Kidney epithelial cell (primary cell): ENCODE results near the gene SKAP1. TPM values are rescaled to one million over a fixed set of nuclear protein-coding genes. Genes with fewer than 3 reads are reported as not detected.

ENCODE experiments used
- DNase-seq: peaks from one replicate; pipeline ENCODE4 v3.0.0-alpha.2; 2010; ENCODE audit warnings: low read depth
- H3K27me3 ChIP-seq: 2 replicates; pipeline ENCODE4 v1.6.0; 2011; ENCODE audit warnings: low read length; ENCODE audit not compliant: control insufficient read depth, insufficient read depth
- H3K36me3 ChIP-seq: 2 replicates; pipeline ENCODE4 v1.5.1; 2011; ENCODE audit warnings: low read length; ENCODE audit not compliant: control insufficient read depth, insufficient read depth
- H3K4me3 ChIP-seq: 2 replicates; pipeline ENCODE4 v1.5.1; 2011; ENCODE audit warnings: low read depth, mild to moderate bottlenecking, control low read depth, low read length
- total RNA-seq: library from RNA; depleted of rRNA; stranded (reverse); fragments of >200 nt; gene quantifications from 2 replicates; pipeline ENCODE4 v1.2.3, GENCODE V29; 2015
- TF ChIP-seq, protein P1 (sequence below): IDR thresholded peaks from 2 replicates; pipeline ENCODE4 v1.5.1; 2011; ENCODE audit warnings: mild to moderate bottlenecking, moderate library complexity, low read length, control low read depth, inconsistent platforms; ENCODE audit not compliant: insufficient read depth, poor library complexity, severe bottlenecking

SKAP1 gene
- total RNA-seq, 1 donor from 2014 or later, result 5.6 TPM

DNA sequence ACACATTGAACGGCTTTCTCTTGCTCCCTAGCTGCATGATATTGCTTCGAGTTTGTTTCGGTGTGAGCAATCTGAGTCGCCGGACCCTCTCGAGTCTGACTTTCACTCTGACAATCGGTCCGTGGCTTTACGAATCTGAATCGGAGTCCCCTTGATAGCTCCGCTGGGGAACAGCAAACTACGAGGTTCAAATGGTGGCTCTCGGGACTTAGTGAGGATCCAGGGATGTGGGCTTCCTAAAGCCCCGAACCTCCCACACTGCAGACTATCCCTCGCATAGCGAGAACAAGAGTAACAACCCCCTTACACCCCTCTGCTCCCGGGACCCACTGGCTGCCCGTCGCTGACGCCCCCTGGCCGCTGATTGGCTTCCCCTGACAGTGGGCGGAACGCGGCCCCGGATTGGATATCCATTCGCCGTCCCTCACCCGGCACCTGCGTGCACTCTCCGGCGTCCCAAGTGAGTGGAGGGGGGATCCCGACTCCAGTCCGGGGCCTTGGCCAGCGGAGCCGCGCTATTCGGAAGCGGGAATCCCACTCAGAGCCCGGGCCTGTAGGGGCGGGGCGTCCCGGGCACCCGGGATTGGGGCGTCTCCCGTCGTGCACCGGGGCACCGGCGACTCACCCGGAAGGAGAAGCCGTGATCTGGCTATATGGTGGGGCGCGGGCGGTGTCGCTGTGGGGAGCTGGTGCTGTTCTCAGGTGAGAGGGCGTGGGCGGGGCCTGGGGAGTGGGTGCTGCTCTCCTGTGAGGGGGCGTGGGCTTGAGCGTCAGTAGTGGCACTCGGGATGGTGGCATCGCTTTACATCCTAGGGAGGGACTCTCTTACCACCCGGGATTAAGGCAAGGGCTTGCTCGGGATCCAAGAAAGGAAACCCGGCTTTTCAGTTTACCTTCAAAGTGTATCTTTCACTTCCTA is 322.6 kb downstream of the SKAP1 start, which contains the start of gene SNX11:
SNX11 (plus strand) TSS at position 630 of the 919 bp plus-strand sequence. CDS start 4,278 bp downstream, outside the sequence.
- H3K36me3 ChIP-seq, result no peaks in the 10 kb centered on the region
- TF ChIP-seq, protein P1, sequence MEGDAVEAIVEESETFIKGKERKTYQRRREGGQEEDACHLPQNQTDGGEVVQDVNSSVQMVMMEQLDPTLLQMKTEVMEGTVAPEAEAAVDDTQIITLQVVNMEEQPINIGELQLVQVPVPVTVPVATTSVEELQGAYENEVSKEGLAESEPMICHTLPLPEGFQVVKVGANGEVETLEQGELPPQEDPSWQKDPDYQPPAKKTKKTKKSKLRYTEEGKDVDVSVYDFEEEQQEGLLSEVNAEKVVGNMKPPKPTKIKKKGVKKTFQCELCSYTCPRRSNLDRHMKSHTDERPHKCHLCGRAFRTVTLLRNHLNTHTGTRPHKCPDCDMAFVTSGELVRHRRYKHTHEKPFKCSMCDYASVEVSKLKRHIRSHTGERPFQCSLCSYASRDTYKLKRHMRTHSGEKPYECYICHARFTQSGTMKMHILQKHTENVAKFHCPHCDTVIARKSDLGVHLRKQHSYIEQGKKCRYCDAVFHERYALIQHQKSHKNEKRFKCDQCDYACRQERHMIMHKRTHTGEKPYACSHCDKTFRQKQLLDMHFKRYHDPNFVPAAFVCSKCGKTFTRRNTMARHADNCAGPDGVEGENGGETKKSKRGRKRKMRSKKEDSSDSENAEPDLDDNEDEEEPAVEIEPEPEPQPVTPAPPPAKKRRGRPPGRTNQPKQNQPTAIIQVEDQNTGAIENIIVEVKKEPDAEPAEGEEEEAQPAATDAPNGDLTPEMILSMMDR, result no peak
- peak within 1 kb of the TSS; percentile 87 for H3K4me3 ChIP-seq
- no peaks in the 10 kb centered on the region for H3K27me3 ChIP-seq
- DNase-seq, result peak; percentile 66

DNA sequence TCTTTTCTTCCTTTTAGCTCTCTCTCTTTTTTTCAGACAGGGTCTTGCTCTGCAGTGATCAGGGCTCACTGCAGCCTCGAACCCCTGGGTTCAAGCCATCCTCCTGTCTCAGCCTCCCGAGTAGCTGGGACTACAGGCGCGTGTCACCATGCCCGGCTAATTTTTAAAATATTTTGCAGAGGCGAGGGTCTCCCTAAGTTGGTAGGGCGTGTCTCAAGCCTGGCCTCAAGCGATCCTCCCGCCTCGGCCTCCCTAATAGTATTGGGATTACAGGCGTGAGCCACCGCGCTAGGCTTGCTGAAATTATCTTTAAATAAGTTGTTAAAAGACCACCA is 323.2 kb downstream of the SKAP1 start:
- Histone ChIP-seq H3K27me3 (no peaks in the 10 kb centered on the region), H3K36me3 (no peaks in the 10 kb centered on the region), H3K4me3 (peak overlapping the region; percentile 87)
- TF ChIP-seq, protein P1, result no peak
- DNase-seq, result no peak

DNA sequence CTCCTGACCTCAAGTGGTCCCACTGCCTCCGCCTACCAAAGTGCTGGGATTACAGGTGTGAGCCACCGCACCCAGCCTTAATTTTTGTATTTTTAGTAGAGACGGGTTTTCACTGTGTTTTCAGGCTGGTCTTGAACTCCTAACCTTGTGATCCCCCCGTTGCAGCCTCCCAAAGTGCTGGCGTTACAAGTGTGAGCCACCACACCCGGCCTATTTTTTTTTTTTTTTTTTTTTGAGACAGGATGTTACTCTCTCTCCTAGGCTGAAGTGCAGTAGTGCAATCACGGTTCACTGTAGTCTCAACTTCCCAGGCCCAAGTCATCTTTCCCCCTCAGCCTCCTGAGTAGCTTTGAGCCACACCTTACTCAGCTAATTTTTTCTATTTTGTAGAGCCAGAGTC is 325.6 kb downstream of the SKAP1 start:
- Histone ChIP-seq H3K36me3 (no peaks in the 10 kb centered on the region), H3K27me3 (no peaks in the 10 kb centered on the region), H3K4me3 (no peak overlapping the region)
- TF ChIP-seq, protein P1, result no peak
- DNase-seq, result no peak

DNA sequence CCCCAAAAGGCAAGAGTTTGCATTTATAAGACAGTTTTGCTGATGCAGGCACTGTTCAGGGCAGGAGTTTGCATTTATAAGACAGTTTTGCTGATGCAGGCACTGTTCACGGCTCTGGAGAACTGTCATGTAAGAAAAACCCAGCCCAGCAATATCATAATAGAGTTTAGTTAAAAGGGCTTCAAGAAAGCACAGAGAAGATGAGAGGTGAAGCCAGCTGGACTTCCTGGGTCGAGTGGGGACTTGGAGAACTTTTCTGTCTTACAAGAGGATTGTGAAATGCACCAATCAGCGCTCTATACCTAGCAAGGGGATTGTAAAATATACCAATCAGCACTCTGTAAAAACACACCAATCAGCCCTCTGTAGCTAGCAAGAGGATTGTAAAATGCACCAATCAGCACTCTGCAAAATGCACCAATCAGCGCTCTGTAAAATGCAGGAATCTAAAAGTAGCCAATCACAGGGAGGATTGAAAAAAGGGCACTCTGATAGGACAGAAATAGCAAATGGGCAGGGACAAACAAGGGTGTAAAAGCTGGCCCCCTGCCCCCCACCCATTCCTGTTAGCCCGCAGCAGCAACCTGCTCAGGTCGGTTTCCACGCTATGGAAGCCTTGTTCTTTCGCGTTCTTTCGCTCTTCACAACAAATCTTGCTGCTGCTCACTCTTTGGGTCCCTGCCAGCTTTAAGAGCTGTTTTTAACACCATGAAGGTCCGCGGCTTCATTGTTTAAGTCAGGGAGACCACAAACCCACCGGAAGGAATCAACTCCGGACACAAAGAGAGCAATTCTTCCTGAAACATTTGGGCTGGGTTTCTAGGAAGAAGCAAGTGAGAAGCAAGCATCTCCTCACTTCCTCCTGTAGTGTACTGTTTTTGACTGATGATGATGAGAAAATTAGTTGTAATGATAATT is 327.0 kb downstream of the SKAP1 start:
- Histone ChIP-seq H3K36me3 (no peaks in the 10 kb centered on the region), H3K4me3 (no peak overlapping the region), H3K27me3 (no peaks in the 10 kb centered on the region)
- no peak for DNase-seq
- TF ChIP-seq, protein P1, result no peak

DNA sequence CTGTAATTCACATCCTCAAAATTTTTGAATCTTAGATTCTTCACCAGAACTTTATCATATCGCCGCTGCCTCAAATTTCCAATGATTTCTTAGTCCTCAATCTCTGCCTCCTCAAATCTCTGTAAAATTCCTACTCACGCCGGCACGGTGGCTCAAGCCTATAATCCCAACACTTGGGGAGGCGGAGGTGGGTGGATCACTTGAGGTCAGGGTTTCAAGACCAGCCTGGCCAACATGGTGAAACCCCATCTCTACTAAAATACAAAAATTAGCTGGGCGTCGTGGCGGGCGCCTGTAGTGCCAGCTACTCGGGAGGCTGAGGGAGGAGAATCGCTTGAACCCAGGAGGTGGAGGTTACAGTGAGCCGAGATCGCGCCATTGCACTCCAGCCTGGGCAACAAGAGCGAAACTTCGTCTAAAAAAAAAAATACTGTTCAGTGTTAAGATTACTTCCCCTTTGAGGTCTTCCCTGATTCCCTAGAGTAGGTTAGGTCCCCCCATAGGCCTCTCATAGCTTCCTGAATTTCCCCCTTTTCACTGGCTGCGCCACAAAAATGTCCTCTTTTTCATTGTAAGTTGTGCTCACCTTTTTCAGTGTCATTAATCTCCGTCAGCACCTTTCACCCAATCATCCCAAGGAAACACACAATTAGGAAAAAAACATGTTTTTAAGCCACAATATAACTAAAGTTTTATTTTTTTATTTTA is 327.8 kb downstream of the SKAP1 start:
- H3K27me3 ChIP-seq, result no peaks in the 10 kb centered on the region
- H3K4me3 ChIP-seq, result no peak overlapping the region
- DNase-seq, result no peak
- no peaks in the 10 kb centered on the region for H3K36me3 ChIP-seq
- TF ChIP-seq, protein P1, result no peak
